ENCODE measurements around the gene KLK8. TPM values are rescaled to one million over a fixed set of nuclear protein-coding genes. Genes with fewer than 3 reads are reported as not detected.

The KLK8 gene
- total RNA-seq, 6 donors from 2014 or later, result not detected

DNA sequence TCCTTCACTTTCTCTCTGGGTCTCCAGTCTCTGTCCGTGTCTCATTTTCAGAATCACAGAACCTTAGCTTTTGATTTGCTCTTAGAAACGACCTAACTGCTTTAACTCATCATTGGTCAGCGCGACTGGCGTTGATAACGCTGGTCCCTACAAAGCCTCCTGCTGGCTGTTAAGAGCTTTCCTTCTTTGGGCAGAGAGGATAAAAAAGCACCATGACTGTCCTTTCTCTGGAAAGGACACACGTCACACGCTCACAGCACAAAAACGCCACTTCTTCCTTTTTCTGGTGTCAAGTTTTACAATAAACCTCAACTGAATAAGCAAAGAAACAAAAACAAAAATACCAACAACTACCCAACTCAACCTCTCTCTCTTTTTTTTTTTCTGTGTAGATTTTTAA is 35.1 kb upstream of the KLK8 start:
- no peaks in the 10 kb centered on the region for H3K27me3 ChIP-seq
- TF ChIP-seq, protein P1, sequence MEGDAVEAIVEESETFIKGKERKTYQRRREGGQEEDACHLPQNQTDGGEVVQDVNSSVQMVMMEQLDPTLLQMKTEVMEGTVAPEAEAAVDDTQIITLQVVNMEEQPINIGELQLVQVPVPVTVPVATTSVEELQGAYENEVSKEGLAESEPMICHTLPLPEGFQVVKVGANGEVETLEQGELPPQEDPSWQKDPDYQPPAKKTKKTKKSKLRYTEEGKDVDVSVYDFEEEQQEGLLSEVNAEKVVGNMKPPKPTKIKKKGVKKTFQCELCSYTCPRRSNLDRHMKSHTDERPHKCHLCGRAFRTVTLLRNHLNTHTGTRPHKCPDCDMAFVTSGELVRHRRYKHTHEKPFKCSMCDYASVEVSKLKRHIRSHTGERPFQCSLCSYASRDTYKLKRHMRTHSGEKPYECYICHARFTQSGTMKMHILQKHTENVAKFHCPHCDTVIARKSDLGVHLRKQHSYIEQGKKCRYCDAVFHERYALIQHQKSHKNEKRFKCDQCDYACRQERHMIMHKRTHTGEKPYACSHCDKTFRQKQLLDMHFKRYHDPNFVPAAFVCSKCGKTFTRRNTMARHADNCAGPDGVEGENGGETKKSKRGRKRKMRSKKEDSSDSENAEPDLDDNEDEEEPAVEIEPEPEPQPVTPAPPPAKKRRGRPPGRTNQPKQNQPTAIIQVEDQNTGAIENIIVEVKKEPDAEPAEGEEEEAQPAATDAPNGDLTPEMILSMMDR (IDR thresholded peaks at IDR 0.05), result no peak
- TF ChIP-seq EP300 (IDR thresholded peaks at IDR 0.05) (no peak), POLR2A (IDR thresholded peaks at IDR 0.05) (no peak), POLR2AphosphoS5 (IDR thresholded peaks at IDR 0.05) (no peak)
- H3K36me3 ChIP-seq, result no peaks in the 10 kb centered on the region
- ATAC-seq (ENCODE audit: low FRiP score in 2 of 2) (no peak), DNase-seq (no peak)
- no peak overlapping the region for H3K4me3 ChIP-seq
- no peaks in the 10 kb centered on the region for H3K9me3 ChIP-seq
- H3K4me1 ChIP-seq, result no peaks in the 10 kb centered on the region
- WGBS, 2 donors, result 47 to 54% methylated on average over 9 of the region's 9 CpGs
- H3K27ac ChIP-seq, result no peak overlapping the region

DNA sequence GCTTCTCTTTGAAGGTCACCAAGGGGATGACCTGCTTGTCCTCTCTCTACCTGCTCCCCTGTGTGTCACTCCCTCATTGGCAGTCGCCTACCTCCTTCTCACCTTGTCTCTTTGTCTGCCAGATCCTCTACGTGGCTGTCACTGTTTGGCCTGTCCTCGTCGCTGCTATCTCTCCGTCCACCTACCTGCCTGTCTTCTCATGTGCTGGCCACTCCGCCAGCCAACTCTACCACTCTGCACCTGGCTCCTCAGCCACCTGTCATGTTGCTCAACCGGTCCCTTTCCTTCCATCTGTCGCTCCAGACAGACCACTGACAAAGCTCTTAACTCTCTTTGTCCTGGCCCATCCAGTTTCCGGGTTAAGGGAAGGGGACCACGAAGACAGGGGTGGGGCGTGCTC is 33.3 kb upstream of the KLK8 start, which contains the start of gene KLK12:
KLK12 (minus strand) TSS at position 299 of the 400 bp plus-strand sequence. CDS start 381 bp downstream, outside the sequence.
- TF ChIP-seq, protein P1 (IDR thresholded peaks at IDR 0.05), result no peak
- TF ChIP-seq EP300 (IDR thresholded peaks at IDR 0.05) (no peak), POLR2AphosphoS5 (IDR thresholded peaks at IDR 0.05) (no peak), POLR2A (IDR thresholded peaks at IDR 0.05) (no peak)

DNA sequence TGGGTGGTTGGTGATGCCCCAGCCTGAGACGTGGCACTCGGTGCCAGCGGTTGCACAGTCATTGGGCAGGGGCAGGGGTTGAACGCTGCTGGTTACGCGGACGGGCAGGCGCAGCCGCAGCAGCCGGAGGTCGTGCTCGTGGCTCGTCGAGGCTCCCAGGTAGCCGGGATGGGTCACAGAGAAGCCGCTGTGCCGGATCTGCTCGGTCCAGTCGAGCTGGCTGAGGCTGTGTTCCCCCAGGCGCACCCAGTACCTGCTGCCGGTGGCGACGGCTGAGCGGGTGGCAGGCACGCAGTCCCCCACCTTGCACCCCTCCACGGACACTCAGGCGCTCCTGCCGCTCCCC is 30.4 kb upstream of the KLK8 start:
- Histone ChIP-seq H3K27me3 (peaks cover 0 to 5% (median 0%) of the 10 kb centered on the region in 4 donors), H3K27ac (no peak overlapping the region), H3K9me3 (no peaks in the 10 kb centered on the region), H3K36me3 (no peaks in the 10 kb centered on the region), H3K4me3 (no peak overlapping the region), H3K4me1 (no peaks in the 10 kb centered on the region)
- WGBS, 2 donors, result 90 to 93% methylated on average over 12 to 28 of the region's 28 CpGs
- DNase-seq, result peak in 1 of 2 donors; percentile 76
- ATAC-seq (ENCODE audit: low FRiP score in 2 of 2), result no peak
- no peak for TF ChIP-seq POLR2A (IDR thresholded peaks at IDR 0.05)
- TF ChIP-seq, protein P1 (IDR thresholded peaks at IDR 0.05), result no peak
- TF ChIP-seq EP300 (IDR thresholded peaks at IDR 0.05), result no peak
- TF ChIP-seq POLR2AphosphoS5 (IDR thresholded peaks at IDR 0.05), result no peak

More for the DNA sequence above, 33.3 kb upstream of the KLK8 start, which contains the start of gene KLK12:
- Histone ChIP-seq H3K4me3 (no peak within 1 kb of the TSS), H3K36me3 (no peaks in the 10 kb centered on the region), H3K27me3 (no peaks in the 10 kb centered on the region), H3K4me1 (no peaks in the 10 kb centered on the region), H3K27ac (no peak within 1 kb of the TSS), H3K9me3 (no peaks in the 10 kb centered on the region)
- no peak for ATAC-seq (ENCODE audit: low FRiP score in 2 of 2)
- WGBS, 2 donors, result 37 to 48% methylated on average over 11 of the region's 11 CpGs
- DNase-seq, result no peak

DNA sequence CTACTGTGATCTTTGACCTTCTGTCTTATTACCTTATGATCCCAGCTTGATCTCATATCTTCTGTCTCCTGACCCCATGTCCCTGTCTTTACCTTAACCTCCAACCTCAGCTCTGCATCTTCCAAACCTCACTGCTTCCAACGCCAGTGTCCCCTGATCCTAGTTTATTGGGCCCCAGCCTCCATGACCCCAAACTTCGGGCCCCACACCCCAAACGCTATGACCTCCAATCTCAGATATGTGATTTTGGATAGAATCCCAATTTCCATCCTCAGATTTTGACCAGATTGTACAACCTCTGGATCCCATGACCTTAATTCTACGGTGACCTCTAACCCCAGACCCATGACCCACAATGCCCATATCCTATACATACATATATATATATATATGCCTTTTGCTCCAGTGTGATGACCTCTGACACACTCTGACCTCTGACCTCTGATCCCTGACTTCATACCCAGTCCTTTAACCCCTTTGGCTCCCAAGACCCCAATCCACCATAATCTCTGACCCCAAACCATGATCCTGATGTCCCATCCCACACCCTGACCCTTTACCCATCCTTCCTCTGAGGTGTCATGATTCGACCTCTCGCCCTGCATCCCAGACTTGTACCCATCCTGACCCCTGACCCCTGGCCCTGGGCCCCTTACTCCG is 29.9 kb upstream of the KLK8 start:
- Histone ChIP-seq H3K36me3 (no peaks in the 10 kb centered on the region), H3K27ac (no peak overlapping the region), H3K9me3 (no peaks in the 10 kb centered on the region), H3K27me3 (peaks cover 0 to 5% (median 1%) of the 10 kb centered on the region in 4 donors), H3K4me1 (no peaks in the 10 kb centered on the region), H3K4me3 (no peak overlapping the region)
- 84 to 86% methylated on average over 7 of the region's 7 CpGs for WGBS, 2 donors
- TF ChIP-seq POLR2AphosphoS5 (IDR thresholded peaks at IDR 0.05), result no peak
- DNase-seq (no peak), ATAC-seq (ENCODE audit: low FRiP score in 2 of 2) (no peak)

DNA sequence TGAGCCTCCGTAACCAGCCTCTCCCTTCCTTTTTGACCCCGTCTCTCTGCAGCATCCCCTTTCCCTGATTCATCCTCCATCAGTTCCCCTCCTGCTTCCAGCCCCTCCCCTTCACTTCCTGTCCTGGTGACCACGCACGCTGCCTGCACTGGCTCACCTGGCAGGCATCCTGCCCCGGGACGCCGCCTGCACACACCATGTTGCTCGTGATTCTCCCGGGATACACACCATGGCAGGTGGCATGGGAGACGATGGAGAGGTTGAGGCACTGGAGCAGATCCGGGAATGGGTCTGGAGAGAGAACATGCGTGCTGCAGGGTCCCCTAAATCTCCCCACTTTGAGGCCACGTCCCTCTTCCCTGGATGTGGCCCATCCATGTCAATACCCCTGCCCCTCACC is 29.2 kb upstream of the KLK8 start:
- H3K27me3 ChIP-seq, result peaks cover 0 to 5% (median 2%) of the 10 kb centered on the region in 4 donors
- H3K36me3 ChIP-seq, result no peaks in the 10 kb centered on the region
- 70 to 74% methylated on average over 12 to 13 of the region's 13 CpGs for whole genome bisulfite sequencing, 2 donors
- H3K4me3 ChIP-seq, result no peak overlapping the region
- no peaks in the 10 kb centered on the region for H3K9me3 ChIP-seq
- DNase-seq (no peak), ATAC-seq (ENCODE audit: low FRiP score in 2 of 2) (no peak)
- no peak overlapping the region for H3K27ac ChIP-seq
- TF ChIP-seq POLR2A (IDR thresholded peaks at IDR 0.05) (no peak), EP300 (IDR thresholded peaks at IDR 0.05) (no peak), POLR2AphosphoS5 (IDR thresholded peaks at IDR 0.05) (no peak)
- TF ChIP-seq, protein P1 (IDR thresholded peaks at IDR 0.05), result no peak
- H3K4me1 ChIP-seq, result peaks cover 0 to under 1% (median 0%) of the 10 kb centered on the region in 4 donors

Data from upper lobe of left lung (tissue), 6 donors.